Stimulated activated naive CD8-positive, alpha-beta T cell treated with anti-CD3 and anti-CD28 coated beads, Interleukin-15, Interleukin-2, amounts not matched to agents 100 ng/mL and 50 ng/mL, for 24 hours (primary cell): ENCODE measurements around the gene RASSF5.

Experiments used
- H3K27ac Mint-ChIP-seq: one replicate; pipeline ENCODE4 v1.8.0; 2021; ENCODE audit warnings: mild to moderate bottlenecking, mixed read lengths
- H3K27me3 Mint-ChIP-seq: one replicate; pipeline ENCODE4 v1.8.0; 2021; ENCODE audit warnings: mixed read lengths
- H3K36me3 Mint-ChIP-seq: one replicate; pipeline ENCODE4 v1.8.0; 2021; ENCODE audit warnings: low read depth, mixed read lengths
- H3K4me1 Mint-ChIP-seq: one replicate; pipeline ENCODE4 v1.8.0; 2021; ENCODE audit warnings: low read depth, mixed read lengths
- H3K4me3 Mint-ChIP-seq: one replicate; pipeline ENCODE4 v1.8.0; 2021; ENCODE audit warnings: mild to moderate bottlenecking, mixed read lengths
- H3K9me3 Mint-ChIP-seq: one replicate; pipeline ENCODE4 v1.8.0; 2021; ENCODE audit warnings: mixed read lengths

RASSF5 gene

GRCh38 chr1:206534552-206534951 lies 27.2 kb downstream of the RASSF5 start:
- no peak overlapping the region for H3K27ac Mint-ChIP-seq
- no peak overlapping the region for H3K4me3 Mint-ChIP-seq
- peaks cover 4% of the 10 kb centered on the region for H3K36me3 Mint-ChIP-seq
- H3K27me3 Mint-ChIP-seq, result no peaks in the 10 kb centered on the region
- no peaks in the 10 kb centered on the region for H3K9me3 Mint-ChIP-seq
- H3K4me1 Mint-ChIP-seq, result peaks cover under 1% of the 10 kb centered on the region

DNA sequence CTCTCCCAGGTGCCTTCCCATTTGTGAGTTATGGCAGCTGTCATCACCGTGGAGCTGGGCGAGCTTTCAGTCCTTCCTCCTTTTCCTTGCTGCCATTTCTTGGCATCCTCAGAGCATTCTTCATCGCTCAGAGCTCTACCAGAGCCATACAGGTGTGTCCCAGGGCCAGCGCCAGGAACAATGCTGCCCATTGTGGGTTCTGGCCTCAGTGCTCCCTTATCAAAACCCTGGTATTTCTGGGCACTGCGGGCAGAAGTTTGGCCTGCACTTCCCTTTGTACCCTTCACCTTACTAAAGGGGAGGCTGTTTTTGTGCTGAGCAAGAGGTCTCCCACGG lies 28.5 kb downstream of the RASSF5 start:
- no peak overlapping the region for H3K4me3 Mint-ChIP-seq

GRCh38 chr1:206537141-206537540 lies 29.8 kb downstream of the RASSF5 start:
- H3K4me3 Mint-ChIP-seq, result no peak overlapping the region
- H3K9me3 Mint-ChIP-seq, result no peaks in the 10 kb centered on the region
- peaks cover 8% of the 10 kb centered on the region for H3K4me1 Mint-ChIP-seq
- H3K27me3 Mint-ChIP-seq, result no peaks in the 10 kb centered on the region
- H3K36me3 Mint-ChIP-seq, result peaks cover 4% of the 10 kb centered on the region
- H3K27ac Mint-ChIP-seq, result no peak overlapping the region

More for the DNA sequence above, 28.5 kb downstream of the RASSF5 start:
- Mint-ChIP-seq H3K36me3 (peaks cover 4% of the 10 kb centered on the region), H3K27ac (no peak overlapping the region), H3K9me3 (no peaks in the 10 kb centered on the region), H3K4me1 (peaks cover 8% of the 10 kb centered on the region), H3K27me3 (no peaks in the 10 kb centered on the region)

DNA sequence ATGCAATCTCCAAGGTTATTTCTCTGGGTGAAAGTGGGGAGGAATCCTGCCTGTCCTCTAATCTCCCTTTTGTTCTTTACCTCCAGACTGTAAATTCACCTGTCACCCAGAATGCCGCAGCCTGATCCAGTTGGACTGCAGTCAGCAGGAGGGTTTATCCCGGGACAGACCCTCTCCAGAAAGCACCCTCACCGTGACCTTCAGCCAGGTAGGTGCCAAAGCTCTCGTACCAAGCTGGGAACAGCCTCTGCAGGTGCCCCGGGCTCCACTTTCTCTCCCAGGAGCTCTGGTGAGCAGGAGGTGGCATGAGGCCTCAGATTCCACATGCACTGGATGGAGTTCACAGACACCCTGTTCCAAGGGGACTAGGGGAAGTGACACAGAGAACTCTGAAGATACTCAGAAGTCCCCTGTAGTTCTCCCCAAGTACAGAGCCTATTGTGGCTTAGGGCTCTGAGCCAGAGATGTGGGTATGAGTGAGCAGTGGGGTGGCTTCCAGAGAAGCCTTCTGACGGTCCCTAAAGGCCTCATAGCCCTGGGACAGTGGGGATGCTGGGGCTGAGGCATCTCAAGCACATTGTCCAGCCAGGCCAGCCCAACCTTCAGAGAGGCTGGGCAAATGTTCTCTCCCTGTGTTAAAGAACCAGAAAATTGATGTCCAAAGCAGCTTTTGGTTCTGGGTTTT lies 30.9 kb downstream of the RASSF5 start:
- H3K9me3 Mint-ChIP-seq, result no peaks in the 10 kb centered on the region
- H3K27me3 Mint-ChIP-seq, result no peaks in the 10 kb centered on the region
- peaks cover 8% of the 10 kb centered on the region for H3K4me1 Mint-ChIP-seq
- peaks cover 4% of the 10 kb centered on the region for H3K36me3 Mint-ChIP-seq
- H3K27ac Mint-ChIP-seq, result no peak overlapping the region
- H3K4me3 Mint-ChIP-seq, result no peak overlapping the region

DNA sequence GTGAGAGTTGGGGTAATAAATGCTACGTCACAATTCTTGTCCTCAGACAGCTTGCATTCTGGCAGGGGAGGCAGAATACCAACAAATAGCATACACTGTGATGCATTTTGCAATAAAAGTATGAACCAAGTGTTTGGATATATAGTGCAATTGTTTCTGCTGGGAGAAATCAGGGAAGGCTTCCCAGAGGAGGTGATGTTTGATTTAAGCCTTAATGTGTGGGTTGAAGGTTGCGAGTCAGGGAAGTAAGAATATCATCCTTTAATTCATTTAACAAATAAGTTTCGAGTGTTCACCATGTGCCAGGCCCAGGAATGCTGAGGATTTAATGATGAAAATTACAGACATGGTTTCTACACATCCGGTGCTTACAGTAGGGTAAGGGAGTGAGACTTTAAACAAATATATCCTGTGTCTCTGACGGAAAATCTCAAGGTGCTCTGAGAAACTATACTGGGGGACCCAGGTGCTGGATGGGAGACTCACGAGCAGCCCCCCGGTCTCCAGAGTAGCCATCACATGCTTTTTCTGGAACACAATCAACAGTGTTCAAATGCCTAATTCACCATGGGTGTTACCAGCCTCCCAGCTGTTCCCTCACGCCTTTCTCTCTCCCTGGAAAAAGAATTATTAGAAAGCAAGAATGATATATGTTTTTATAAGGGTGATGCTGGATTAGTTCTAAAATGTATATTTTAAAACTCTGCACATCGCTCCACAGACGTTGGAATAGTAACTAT lies 31.7 kb downstream of the RASSF5 start:
- H3K36me3 Mint-ChIP-seq, result peaks cover 4% of the 10 kb centered on the region
- no peak overlapping the region for H3K27ac Mint-ChIP-seq
- H3K4me3 Mint-ChIP-seq, result no peak overlapping the region

DNA sequence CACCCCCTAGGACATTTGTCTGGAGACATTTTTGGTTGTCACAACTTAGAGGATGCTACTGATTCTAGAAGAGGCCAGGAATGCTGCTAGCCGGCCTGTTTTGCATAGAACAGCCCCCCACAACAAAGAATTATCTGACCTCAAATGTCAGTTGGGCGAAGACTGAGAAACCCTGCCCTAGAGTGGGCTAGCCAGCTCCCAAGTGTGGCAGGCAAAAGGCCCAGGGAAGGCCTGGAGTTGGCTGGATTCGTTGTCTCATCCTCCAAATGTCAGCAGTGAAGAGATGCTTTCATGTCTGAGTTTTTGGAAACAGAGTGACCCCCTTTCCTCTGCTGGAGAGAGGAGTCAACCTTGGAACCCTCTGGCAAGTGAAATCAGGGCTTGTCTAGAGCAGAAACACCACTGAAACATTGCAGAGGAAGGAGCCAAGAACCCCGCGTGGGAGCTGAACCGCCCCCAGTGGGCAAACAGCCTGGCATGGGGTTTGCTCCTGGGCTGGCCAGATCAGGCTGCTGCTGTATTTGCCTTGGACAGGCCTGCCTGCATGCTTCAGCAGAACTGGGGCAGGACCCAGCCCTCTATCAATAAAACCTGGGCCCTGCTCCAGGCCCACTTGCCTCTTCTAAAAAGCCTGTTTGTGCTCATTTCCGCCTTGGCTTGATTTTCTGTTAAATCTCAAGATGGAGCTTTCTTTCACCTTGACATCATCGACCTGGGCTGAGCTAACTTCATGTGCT lies 32.9 kb downstream of the RASSF5 start:
- no peaks in the 10 kb centered on the region for H3K9me3 Mint-ChIP-seq
- no peak overlapping the region for H3K4me3 Mint-ChIP-seq
- H3K27ac Mint-ChIP-seq, result no peak overlapping the region

More for the DNA sequence above, 31.7 kb downstream of the RASSF5 start:
- no peaks in the 10 kb centered on the region for H3K27me3 Mint-ChIP-seq
- H3K9me3 Mint-ChIP-seq, result no peaks in the 10 kb centered on the region
- H3K4me1 Mint-ChIP-seq, result peaks cover 8% of the 10 kb centered on the region

GRCh38 chr1:206541236-206541833 lies 34.0 kb downstream of the RASSF5 start:
- peaks cover 25% of the 10 kb centered on the region for H3K4me1 Mint-ChIP-seq
- H3K4me3 Mint-ChIP-seq, result no peak overlapping the region
- H3K9me3 Mint-ChIP-seq, result no peaks in the 10 kb centered on the region
- no peak overlapping the region for H3K27ac Mint-ChIP-seq
- H3K27me3 Mint-ChIP-seq, result no peaks in the 10 kb centered on the region
- peaks cover 4% of the 10 kb centered on the region for H3K36me3 Mint-ChIP-seq

More for the DNA sequence above, 32.9 kb downstream of the RASSF5 start:
- Mint-ChIP-seq H3K4me1 (peaks cover 15% of the 10 kb centered on the region), H3K27me3 (no peaks in the 10 kb centered on the region), H3K36me3 (peaks cover 4% of the 10 kb centered on the region)

DNA sequence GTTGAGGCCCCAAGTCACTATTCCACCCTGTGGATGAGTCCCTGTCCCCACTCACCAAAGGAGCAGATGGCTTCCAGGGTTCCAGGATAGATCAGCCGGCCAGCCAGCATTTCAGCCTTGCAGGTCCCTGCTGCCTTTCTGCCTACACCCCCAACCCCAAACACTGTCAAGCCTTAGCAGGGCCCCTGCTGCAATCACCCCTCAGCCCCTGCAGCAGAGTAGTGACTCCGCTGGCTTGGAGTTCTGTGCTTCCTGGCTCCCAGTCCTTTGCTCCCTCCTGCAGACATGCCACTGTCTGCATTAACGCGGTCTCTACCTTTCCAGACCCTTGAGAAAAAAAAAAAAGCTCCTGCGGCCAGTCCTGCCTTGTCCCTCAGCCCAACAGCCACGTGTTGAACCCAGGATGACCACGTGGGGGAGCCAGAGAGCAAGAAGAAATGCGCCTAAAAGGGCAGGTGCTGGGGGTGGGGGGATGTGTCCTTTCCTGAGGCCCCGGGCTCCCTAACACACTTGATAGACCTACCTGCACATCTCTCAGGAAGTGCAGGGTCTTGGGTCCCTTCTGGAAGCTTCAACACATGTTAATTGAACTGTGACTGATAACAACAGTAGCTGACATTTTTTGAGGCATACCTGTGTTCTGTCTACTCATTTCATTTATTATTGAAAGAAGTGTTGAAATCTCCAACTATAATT lies 37.4 kb downstream of the RASSF5 start:
- Mint-ChIP-seq H3K9me3 (no peaks in the 10 kb centered on the region), H3K4me1 (peaks cover 30% of the 10 kb centered on the region), H3K27ac (no peak overlapping the region), H3K4me3 (no peak overlapping the region), H3K36me3 (no peaks in the 10 kb centered on the region), H3K27me3 (no peaks in the 10 kb centered on the region)

DNA sequence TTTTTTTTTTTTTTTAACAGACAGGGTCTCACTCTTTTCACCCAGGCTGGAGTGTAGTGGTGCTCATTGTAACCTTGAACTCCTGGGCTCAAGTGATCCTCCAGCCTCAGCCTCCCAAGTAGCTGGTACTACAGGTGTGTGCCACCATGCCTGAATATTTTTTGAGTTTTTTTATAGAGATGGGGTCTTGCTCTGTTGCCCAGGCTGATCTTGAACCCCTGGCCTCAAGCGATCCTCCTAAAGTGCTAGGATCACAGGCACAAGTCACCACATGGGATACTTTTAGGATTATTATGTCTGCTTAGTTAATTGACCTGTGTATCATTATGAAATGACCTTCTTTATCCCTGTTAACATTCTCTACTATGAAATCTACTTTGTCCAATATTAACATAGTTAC lies 38.0 kb downstream of the RASSF5 start:
- no peaks in the 10 kb centered on the region for H3K9me3 Mint-ChIP-seq
- peaks cover 26% of the 10 kb centered on the region for H3K4me1 Mint-ChIP-seq
- no peak overlapping the region for H3K4me3 Mint-ChIP-seq
- H3K27me3 Mint-ChIP-seq, result no peaks in the 10 kb centered on the region
- H3K36me3 Mint-ChIP-seq, result no peaks in the 10 kb centered on the region
- H3K27ac Mint-ChIP-seq, result peak overlapping the region; percentile 56

GRCh38 chr1:206547104-206547503 lies 39.8 kb downstream of the RASSF5 start:
- no peaks in the 10 kb centered on the region for H3K36me3 Mint-ChIP-seq
- peaks cover 38% of the 10 kb centered on the region for H3K4me1 Mint-ChIP-seq
- no peak overlapping the region for H3K4me3 Mint-ChIP-seq
- H3K27ac Mint-ChIP-seq, result no peak overlapping the region
- H3K9me3 Mint-ChIP-seq, result no peaks in the 10 kb centered on the region
- H3K27me3 Mint-ChIP-seq, result no peaks in the 10 kb centered on the region

DNA sequence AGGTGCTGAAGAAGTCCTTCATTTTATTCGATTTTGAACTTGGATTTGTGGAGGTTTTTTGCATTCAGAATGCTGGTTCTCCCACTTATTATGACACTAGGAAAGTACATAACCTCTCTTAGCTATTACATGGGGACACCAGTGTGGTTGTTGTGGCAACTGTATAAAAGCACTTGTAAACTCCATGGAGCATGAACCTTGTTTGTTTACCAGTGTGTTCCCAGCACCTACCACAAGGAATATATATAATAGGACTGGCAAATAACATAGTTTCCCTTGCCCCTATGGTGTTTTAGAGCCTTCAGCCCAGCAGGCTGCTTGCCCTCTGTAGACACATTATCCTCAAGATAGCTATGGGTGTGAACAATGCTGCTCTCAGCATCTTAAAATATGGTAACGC lies 43.1 kb downstream of the RASSF5 start:
- Mint-ChIP-seq H3K36me3 (no peaks in the 10 kb centered on the region), H3K27ac (no peak overlapping the region), H3K27me3 (no peaks in the 10 kb centered on the region), H3K4me1 (peaks cover 60% of the 10 kb centered on the region), H3K4me3 (no peak overlapping the region), H3K9me3 (no peaks in the 10 kb centered on the region)

- H3K9me3 Mint-ChIP-seq, result no peaks in the 10 kb centered on the region
- no peaks in the 10 kb centered on the region for H3K27me3 Mint-ChIP-seq
- no peaks in the 10 kb centered on the region for H3K36me3 Mint-ChIP-seq
- H3K27ac Mint-ChIP-seq, result peak overlapping the region; percentile 84
- H3K4me1 Mint-ChIP-seq, result peaks cover 62% of the 10 kb centered on the region
- no peak overlapping the region for H3K4me3 Mint-ChIP-seq
Observed at GRCh38 chr1:206551296-206551985, 44.1 kb downstream of the RASSF5 start.

GRCh38 chr1:206551986-206552326 lies 44.6 kb downstream of the RASSF5 start:
- no peaks in the 10 kb centered on the region for H3K36me3 Mint-ChIP-seq
- peaks cover 64% of the 10 kb centered on the region for H3K4me1 Mint-ChIP-seq
- no peaks in the 10 kb centered on the region for H3K27me3 Mint-ChIP-seq
- H3K9me3 Mint-ChIP-seq, result no peaks in the 10 kb centered on the region
- H3K27ac Mint-ChIP-seq, result peak overlapping the region; percentile 91
- peak overlapping the region; percentile 61 for H3K4me3 Mint-ChIP-seq

GRCh38 chr1:206554211-206554610 lies 46.9 kb downstream of the RASSF5 start:
- Mint-ChIP-seq H3K27me3 (no peaks in the 10 kb centered on the region), H3K27ac (peak overlapping the region; percentile 89), H3K36me3 (peaks cover 17% of the 10 kb centered on the region), H3K9me3 (no peaks in the 10 kb centered on the region), H3K4me3 (no peak overlapping the region), H3K4me1 (peaks cover 58% of the 10 kb centered on the region)
